Stimulated activated naive B cell treated with anti-CD40 and anti-IgM and Interleukin-4, amounts not matched to agents 10 μg/mL and 1 μg/mL and 100 μg/mL, for 72 hours (primary cell): ENCODE results near the gene CISD3.

Source experiments
- ATAC-seq, 2 donors: fragments of 150-1000 bp; cut with Tn5 transposase; replicated peaks; 2 replicates each; pipeline ENCODE4 v1.10.0; 2021; ENCODE audit warnings: moderate library complexity in 1 of 2
- DNase-seq: peaks from one replicate; pipeline ENCODE4 v3.0.0; 2021
- H3K27ac Mint-ChIP-seq: one replicate; pipeline ENCODE4 v1.8.0; 2022; ENCODE audit warnings: mild to moderate bottlenecking, mixed read lengths
- H3K27me3 Mint-ChIP-seq, 2 donors: one replicate each; pipeline ENCODE4 v1.8.0; 2022; ENCODE audit warnings: mixed read lengths in 2 of 2
- H3K36me3 Mint-ChIP-seq, 2 donors: one replicate each; pipeline ENCODE4 v1.8.0; 2022; ENCODE audit warnings: mixed read lengths in 2 of 2, mild to moderate bottlenecking in 1 of 2
- H3K4me1 Mint-ChIP-seq, 2 donors: one replicate each; pipeline ENCODE4 v1.8.0; 2022; ENCODE audit warnings: mixed read lengths in 2 of 2, mild to moderate bottlenecking in 1 of 2
- H3K4me3 Mint-ChIP-seq, 2 donors: one replicate each; pipeline ENCODE4 v1.8.0; 2022; ENCODE audit warnings: mild to moderate bottlenecking in 2 of 2, mixed read lengths in 2 of 2, moderate library complexity in 1 of 2
- H3K9me3 Mint-ChIP-seq, 2 donors: one replicate each; pipeline ENCODE4 v1.8.0; 2022; ENCODE audit warnings: mixed read lengths in 2 of 2, mild to moderate bottlenecking in 1 of 2

CISD3 gene

DNA sequence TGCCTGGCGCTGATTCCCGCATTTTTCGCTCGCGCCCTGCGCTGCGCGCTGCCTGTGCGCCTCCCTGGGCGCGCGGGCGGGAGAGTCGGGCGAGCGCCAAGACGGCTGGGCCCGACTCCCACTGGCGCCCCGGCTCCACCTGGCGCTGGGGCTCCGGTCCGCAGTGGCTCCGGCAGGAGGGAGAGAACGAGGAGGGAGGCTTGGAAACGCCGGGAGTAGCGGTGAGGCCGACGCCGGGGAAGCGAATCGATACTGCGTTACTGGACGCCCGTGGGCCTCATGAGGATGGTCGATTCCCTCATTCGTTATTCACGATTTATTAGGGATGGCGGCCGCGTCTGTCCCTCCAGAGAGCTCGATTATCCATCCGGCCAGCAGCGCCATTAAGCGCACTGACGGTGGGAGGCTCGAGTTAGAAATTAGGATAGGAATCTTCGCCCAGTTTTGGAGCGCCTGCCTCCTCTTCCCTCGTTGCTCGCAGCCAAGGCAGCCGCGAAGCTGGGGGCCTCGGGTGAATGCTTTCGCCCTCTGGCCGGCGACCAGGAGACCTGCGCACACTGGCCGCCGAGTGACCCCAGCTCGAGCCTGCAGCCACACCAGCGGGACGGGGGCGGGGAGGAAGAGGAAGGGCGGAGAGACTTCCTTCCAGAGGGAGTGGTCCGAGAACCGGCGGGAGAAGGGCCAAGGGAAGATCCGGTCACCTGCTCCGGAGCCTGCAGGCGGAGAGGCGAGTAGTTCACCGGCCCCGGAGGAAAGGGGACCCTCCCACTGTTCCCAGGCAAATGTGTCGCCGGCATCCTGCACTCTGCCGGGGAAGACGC is 19.3 kb downstream of the CISD3 start:
- Mint-ChIP-seq H3K36me3 (peaks cover 10 to 14% of the 10 kb centered on the region in 2 donors), H3K9me3 (no peaks in the 10 kb centered on the region), H3K4me1 (peaks cover 39 to 65% of the 10 kb centered on the region in 2 donors), H3K27ac (no peak overlapping the region), H3K27me3 (peaks cover 38 to 45% of the 10 kb centered on the region in 2 donors), H3K4me3 (peak overlapping the region; percentile 76 to 79)
- DNase-seq (no peak), ATAC-seq (no peak)

- ATAC-seq, result no peak
- Mint-ChIP-seq H3K4me1 (peaks cover 42 to 65% of the 10 kb centered on the region in 2 donors), H3K27ac (no peak overlapping the region), H3K27me3 (peaks cover 35 to 40% of the 10 kb centered on the region in 2 donors), H3K4me3 (peak overlapping the region; percentile 76 to 79), H3K9me3 (no peaks in the 10 kb centered on the region), H3K36me3 (peaks cover 14 to 18% of the 10 kb centered on the region in 2 donors)
- DNase-seq, result no peak
These were observed 19.8 kb downstream of the CISD3 start for GRCh38 chr17:38750044-38750311.

DNA sequence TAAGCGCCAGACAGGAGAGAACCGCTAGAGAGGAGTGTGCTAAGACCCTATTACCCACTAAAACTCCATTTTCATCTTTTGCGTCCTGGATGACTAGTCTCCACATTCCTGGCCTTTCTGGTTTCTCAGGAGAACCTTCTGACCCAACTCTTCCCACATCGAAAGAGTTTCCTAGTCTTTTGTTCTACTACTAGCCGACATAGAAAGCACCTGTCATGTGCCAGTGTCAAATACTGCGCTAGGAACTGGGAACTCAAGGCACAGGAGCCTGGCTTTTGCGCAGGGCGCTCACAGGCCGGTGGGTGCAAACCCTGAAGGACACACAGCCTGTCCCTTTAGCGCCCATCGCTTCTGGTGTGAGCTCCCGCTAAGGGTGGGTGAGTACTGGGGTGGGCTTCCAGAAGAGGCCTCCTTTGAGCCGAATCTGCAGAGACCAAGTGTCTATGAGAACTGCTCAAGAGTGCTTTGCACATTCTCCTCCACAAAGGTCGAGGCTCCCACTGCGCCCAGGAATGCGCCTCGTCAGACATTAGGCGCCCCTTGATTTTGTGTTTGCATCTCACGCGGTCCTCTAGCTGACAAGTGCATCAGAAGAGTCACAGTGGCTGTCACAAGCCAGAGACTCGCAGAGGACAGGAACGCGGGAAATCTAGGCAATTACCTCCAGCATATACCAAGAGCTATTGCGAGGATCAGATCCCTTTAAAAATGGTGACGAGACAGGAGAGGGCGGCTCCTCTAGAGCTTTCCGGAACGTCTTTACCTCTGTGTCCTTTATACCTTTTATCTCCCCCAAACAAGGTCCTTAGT is 20.4 kb downstream of the CISD3 start:
- ATAC-seq (no peak), DNase-seq (no peak)

DNA sequence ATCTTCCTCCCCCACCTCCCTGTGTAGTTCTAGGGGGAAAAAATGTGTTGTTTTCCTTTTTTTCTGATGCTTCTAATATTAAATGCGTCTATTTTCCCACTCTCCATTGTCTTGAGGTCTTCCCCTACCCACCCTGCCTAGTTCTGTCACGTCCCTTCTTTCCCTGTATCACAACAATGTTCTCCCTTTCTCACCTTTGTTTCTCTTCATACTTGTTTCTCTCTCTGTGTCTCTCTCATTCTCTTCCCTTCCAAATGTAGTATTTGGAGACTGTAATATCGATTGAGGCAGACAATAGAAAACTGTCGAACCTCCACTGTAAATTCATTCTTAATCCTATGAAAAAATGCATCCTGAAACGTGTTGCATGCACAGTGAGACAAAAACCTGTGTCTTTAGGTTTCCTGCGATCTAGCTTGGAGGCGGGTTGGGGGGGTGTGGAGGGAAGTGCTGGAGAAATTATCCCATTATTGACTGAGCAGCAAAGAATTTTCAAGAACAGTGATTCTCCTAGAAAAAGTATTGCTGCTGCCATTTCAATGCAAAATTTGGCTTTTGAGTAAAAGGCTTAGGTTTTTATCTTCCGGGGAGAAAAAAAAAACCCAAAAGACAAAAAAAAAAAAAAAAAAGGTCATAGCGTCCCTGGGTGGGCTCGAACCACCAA is 21.1 kb downstream of the CISD3 start:
- Mint-ChIP-seq H3K9me3 (no peaks in the 10 kb centered on the region), H3K4me3 (peak overlapping the region; percentile 95 to 97), H3K36me3 (peaks cover 21 to 24% of the 10 kb centered on the region in 2 donors), H3K4me1 (peaks cover 37 to 53% of the 10 kb centered on the region in 2 donors), H3K27me3 (peaks cover 30 to 36% of the 10 kb centered on the region in 2 donors), H3K27ac (peak overlapping the region; percentile 97)
- DNase-seq (no peak), ATAC-seq (no peak)

More for the DNA sequence above, 20.4 kb downstream of the CISD3 start:
- H3K4me1 Mint-ChIP-seq, result peaks cover 42 to 61% of the 10 kb centered on the region in 2 donors
- peaks cover 35 to 40% of the 10 kb centered on the region in 2 donors for H3K27me3 Mint-ChIP-seq
- peak overlapping the region; percentile 97 for H3K27ac Mint-ChIP-seq
- H3K4me3 Mint-ChIP-seq, result peak overlapping the region; percentile 95 to 97
- H3K36me3 Mint-ChIP-seq, result peaks cover 14 to 18% of the 10 kb centered on the region in 2 donors
- no peaks in the 10 kb centered on the region for H3K9me3 Mint-ChIP-seq

- H3K27ac Mint-ChIP-seq, result peak overlapping the region; percentile 97
These were observed 21.7 kb downstream of the CISD3 start for GRCh38 chr17:38751808-38752307.

GRCh38 chr17:38752308-38753070 is 22.3 kb downstream of the CISD3 start, which contains the start of gene PSMB3:
Gene PSMB3 (plus strand): TSS chr17:38752741. CDS start chr17:38752827, 86 bp downstream.
- H3K27me3 Mint-ChIP-seq, result peaks cover 22 to 27% of the 10 kb centered on the region in 2 donors
- H3K4me3 Mint-ChIP-seq, result peak within 1 kb of the TSS; percentile 95 to 97
- peaks cover 21 to 27% of the 10 kb centered on the region in 2 donors for H3K36me3 Mint-ChIP-seq
- H3K9me3 Mint-ChIP-seq, result no peaks in the 10 kb centered on the region
- peak within 1 kb of the TSS; percentile 97 for H3K27ac Mint-ChIP-seq
- peaks cover 30 to 44% of the 10 kb centered on the region in 2 donors for H3K4me1 Mint-ChIP-seq
- peak; percentile 98 for DNase-seq
- peak; percentile 89 to 91 for ATAC-seq

More at GRCh38 chr17:38751808-38752307, 21.7 kb downstream of the CISD3 start:
- H3K4me3 Mint-ChIP-seq, result peak overlapping the region; percentile 95 to 97
- DNase-seq (peak; percentile 76), ATAC-seq (peak; percentile 41 to 45)
- peaks cover 24 to 30% of the 10 kb centered on the region in 2 donors for H3K27me3 Mint-ChIP-seq
- no peaks in the 10 kb centered on the region for H3K9me3 Mint-ChIP-seq
- peaks cover 21 to 27% of the 10 kb centered on the region in 2 donors for H3K36me3 Mint-ChIP-seq
- peaks cover 31 to 47% of the 10 kb centered on the region in 2 donors for H3K4me1 Mint-ChIP-seq

- peaks cover 18 to 22% of the 10 kb centered on the region in 2 donors for H3K27me3 Mint-ChIP-seq
- H3K9me3 Mint-ChIP-seq, result no peaks in the 10 kb centered on the region
- H3K4me1 Mint-ChIP-seq, result peaks cover 26 to 40% of the 10 kb centered on the region in 2 donors
- H3K36me3 Mint-ChIP-seq, result peaks cover 21 to 27% of the 10 kb centered on the region in 2 donors
- H3K4me3 Mint-ChIP-seq, result peak overlapping the region; percentile 95 to 97
- no peak for ATAC-seq
- H3K27ac Mint-ChIP-seq, result peak overlapping the region; percentile 97
- DNase-seq, result no peak
These were observed 22.9 kb downstream of the CISD3 start for GRCh38 chr17:38753071-38753506.

GRCh38 chr17:38761612-38762011 is 31.5 kb downstream of the CISD3 start:
- ATAC-seq (no peak), DNase-seq (no peak)
- Mint-ChIP-seq H3K4me3 (no peak overlapping the region), H3K27me3 (no peaks in the 10 kb centered on the region), H3K27ac (no peak overlapping the region), H3K9me3 (no peaks in the 10 kb centered on the region), H3K4me1 (peaks cover 6 to 8% of the 10 kb centered on the region in 2 donors), H3K36me3 (peaks cover 26 to 56% of the 10 kb centered on the region in 2 donors)

DNA sequence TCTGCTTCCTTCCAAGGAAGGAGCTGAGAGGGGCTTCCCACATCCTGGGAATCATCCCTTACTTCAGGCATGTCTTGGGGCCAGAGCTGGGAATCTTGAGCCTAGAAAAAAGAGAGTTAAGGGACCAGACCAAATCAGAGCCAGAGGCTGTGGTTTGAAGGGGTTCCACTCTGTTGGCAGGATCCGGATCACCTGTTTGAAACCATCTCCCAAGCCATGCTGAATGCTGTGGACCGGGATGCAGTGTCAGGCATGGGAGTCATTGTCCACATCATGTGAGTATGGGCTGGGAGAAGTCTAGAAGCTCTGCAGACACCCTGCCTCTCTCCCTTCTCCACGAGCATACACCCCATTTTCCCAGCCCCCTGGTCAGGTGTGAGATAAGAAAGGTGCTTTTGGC is 32.1 kb downstream of the CISD3 start:
- H3K36me3 Mint-ChIP-seq, result peaks cover 33 to 62% of the 10 kb centered on the region in 2 donors
- peaks cover 6 to 8% of the 10 kb centered on the region in 2 donors for H3K4me1 Mint-ChIP-seq
- H3K27ac Mint-ChIP-seq, result peak overlapping the region; percentile 65

GRCh38 chr17:38766341-38766740 is 36.2 kb downstream of the CISD3 start:
- Mint-ChIP-seq H3K9me3 (no peaks in the 10 kb centered on the region), H3K27ac (peak overlapping the region; percentile 56), H3K4me1 (peaks cover 4 to 8% of the 10 kb centered on the region in 2 donors), H3K4me3 (no peak overlapping the region), H3K36me3 (peaks cover 48 to 71% of the 10 kb centered on the region in 2 donors), H3K27me3 (no peaks in the 10 kb centered on the region)
- ATAC-seq (no peak), DNase-seq (no peak)

More for the DNA sequence above, 32.1 kb downstream of the CISD3 start:
- Mint-ChIP-seq H3K27me3 (no peaks in the 10 kb centered on the region), H3K4me3 (no peak overlapping the region), H3K9me3 (no peaks in the 10 kb centered on the region)
- no peak for ATAC-seq
- DNase-seq, result no peak

GRCh38 chr17:38768417-38768816 is 38.3 kb downstream of the CISD3 start:
- no peak for ATAC-seq
- peaks cover 0 to 6% of the 10 kb centered on the region in 2 donors for H3K4me1 Mint-ChIP-seq
- peaks cover 52 to 73% of the 10 kb centered on the region in 2 donors for H3K36me3 Mint-ChIP-seq

DNA sequence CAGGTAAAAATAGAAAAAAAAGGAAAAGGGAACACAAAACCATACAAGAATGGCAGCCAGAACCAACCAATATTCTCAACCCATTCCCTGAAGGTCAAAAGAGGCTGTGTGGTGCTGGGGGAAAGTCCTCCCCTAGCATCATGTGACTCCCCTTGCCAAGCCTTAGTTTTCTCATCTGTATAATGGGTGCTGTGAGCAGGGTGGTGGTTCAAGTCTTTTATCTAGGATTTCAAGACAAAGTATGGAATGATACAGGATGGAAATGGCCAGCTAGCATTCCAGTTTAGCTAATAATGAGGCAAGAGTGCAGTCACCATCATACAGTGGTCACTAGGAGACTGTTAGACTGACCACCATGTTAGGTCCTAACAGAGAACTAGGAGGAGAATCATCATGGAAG is 43.1 kb downstream of the CISD3 start:
- Mint-ChIP-seq H3K36me3 (peaks cover 38 to 51% of the 10 kb centered on the region in 2 donors), H3K27ac (no peak overlapping the region), H3K9me3 (no peaks in the 10 kb centered on the region), H3K27me3 (no peaks in the 10 kb centered on the region), H3K4me3 (no peak overlapping the region), H3K4me1 (no peaks in the 10 kb centered on the region)
- ATAC-seq (no peak), DNase-seq (no peak)

More at GRCh38 chr17:38768417-38768816, 38.3 kb downstream of the CISD3 start:
- no peak for DNase-seq
- Mint-ChIP-seq H3K27me3 (no peaks in the 10 kb centered on the region), H3K4me3 (no peak overlapping the region), H3K27ac (peak overlapping the region; percentile 33), H3K9me3 (no peaks in the 10 kb centered on the region)

- H3K36me3 Mint-ChIP-seq, result peaks cover 30 to 47% of the 10 kb centered on the region in 2 donors
- no peak overlapping the region for H3K4me3 Mint-ChIP-seq
- no peak for ATAC-seq
- no peak for DNase-seq
- no peaks in the 10 kb centered on the region for H3K27me3 Mint-ChIP-seq
- H3K27ac Mint-ChIP-seq, result no peak overlapping the region
- H3K9me3 Mint-ChIP-seq, result no peaks in the 10 kb centered on the region
- H3K4me1 Mint-ChIP-seq, result no peaks in the 10 kb centered on the region
These were observed 47.6 kb downstream of the CISD3 start for GRCh38 chr17:38777641-38778250.
